SK-N-SH treated with all-trans-retinoic acid at 6 μM for 48 hours (cell line): ENCODE results near the gene SMARCC2.

Experiments
- TCF4 ChIP-seq: fragments of 250-450 bp; sonication (Bioruptor Pico); IDR thresholded peaks from 2 replicates; pipeline ENCODE4 v1.8.0; 2021; ENCODE audit warnings: mild to moderate bottlenecking, moderate library complexity, borderline replicate concordance
- ZFP3 ChIP-seq: fragments of 250-450 bp; sonication (Bioruptor Pico); IDR thresholded peaks from 2 replicates; pipeline ENCODE4 v1.5.0; 2020; ENCODE audit warnings: mild to moderate bottlenecking, moderate library complexity

DNA sequence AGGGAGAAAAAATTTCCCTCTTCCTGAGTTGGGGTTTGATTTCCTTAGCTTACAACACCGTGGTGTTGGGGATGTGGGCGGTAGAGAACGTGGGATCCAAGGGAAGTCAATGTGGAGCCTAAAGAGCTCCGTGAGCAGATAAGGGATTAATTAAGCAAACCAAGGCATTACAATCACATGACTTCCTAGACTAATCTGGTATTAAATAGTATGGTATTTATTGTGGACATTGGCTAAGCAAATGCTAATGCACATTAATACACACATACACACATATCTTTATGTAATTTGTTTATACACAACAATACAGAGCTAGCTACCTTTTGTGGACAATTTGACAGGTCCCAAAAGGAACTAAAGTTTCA lies 33.2 kb upstream of the SMARCC2 start:
- TF ChIP-seq TCF4 (no peak), ZFP3 (no peak)
